HG03521 (cell line): ENCODE data around the gene STK32C.

ENCODE experiments used
- ATAC-seq: cut with Tn5 transposase; IDR thresholded peaks from one replicate; pipeline ENCODE4 v1.9.1; 2021; ENCODE audit warnings: mild to moderate bottlenecking, moderate library complexity; ENCODE audit not compliant: unreplicated experiment

Gene STK32C

DNA sequence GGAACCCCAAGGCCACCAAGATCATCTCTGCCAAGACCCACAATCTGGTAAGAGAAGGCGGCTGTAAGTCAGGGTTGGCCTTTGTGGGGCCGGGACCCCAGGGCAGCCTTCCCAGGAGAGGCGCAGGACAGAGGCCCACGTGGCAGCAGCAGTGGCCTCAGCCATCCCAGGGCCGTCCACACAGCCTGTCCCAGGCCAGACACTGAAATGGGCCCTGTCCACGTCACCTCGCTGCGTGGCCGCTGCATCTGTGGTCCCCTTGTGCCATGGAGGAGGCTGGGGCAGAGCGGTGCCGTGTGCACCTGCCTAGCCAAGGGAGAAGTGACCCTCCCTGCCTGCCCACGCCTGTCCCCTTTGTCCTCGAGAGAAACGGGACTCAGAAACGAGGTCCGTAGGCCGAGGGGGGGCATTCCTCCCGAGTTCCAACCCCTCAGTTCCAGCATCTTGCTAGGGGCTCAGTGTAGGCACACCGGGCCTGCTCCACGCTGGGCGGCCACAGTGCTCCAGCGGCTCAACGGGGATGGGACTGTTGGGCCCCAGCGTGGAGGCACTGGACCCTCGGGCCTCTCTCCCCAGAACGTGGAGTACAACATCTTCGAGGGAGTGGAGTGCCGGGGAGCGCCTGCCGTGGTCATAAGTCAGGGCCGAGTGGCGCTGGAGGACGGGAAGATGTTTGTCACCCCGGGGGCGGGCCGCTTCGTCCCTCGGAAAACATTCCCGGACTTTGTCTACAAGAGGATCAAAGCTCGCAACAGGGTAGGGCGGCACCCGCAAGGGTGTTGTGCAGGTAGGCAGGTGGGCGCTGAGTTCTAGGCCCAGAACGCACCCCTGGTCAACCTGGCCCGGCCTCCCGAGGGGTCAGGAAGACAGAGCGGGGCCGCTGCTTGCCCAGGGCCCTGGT is 105.4 kb downstream of the STK32C start:
- ATAC-seq: no peak

DNA sequence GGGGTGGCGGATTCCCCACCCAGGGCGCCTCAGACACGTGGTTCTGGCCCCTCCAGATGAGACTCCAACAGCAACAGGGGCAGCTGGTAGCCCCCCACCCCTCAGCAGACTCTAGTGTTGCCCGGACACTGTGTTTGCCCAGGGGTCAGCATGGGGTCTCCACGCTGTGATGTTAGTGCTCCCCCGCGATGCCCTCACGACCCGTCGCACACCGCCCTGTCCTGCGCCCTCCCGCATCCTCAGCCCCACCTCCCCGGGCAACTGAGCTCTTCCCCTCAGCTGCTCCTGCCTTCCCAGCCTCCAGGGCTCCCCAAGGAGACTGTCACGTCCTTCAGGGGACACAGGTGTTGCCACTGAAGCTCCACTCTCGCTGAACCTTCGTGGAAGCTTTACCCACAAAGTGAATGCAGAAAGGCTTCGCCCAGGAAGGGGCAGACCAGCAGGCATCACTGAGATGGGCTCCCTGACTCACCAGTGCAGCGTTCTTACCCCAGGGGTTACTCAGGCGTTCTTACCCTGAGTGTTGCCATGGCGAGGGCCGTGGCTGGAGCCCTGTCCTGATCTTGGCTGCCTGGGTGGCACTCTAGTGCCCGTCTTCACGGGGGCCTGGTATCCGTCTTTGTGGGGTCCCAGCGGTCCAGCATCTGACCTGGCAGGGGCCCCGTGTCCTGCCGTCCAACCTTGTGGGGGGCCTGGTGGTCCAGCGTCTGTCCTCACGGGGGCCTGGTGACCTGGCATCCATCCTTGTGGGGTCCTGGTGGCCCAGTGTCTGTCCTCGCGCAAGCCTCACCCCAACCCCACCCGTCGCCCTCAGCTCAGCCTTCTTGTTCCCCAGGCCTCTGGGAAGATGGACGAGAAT is 106.4 kb downstream of the STK32C start:
- no peak for ATAC-seq

DNA sequence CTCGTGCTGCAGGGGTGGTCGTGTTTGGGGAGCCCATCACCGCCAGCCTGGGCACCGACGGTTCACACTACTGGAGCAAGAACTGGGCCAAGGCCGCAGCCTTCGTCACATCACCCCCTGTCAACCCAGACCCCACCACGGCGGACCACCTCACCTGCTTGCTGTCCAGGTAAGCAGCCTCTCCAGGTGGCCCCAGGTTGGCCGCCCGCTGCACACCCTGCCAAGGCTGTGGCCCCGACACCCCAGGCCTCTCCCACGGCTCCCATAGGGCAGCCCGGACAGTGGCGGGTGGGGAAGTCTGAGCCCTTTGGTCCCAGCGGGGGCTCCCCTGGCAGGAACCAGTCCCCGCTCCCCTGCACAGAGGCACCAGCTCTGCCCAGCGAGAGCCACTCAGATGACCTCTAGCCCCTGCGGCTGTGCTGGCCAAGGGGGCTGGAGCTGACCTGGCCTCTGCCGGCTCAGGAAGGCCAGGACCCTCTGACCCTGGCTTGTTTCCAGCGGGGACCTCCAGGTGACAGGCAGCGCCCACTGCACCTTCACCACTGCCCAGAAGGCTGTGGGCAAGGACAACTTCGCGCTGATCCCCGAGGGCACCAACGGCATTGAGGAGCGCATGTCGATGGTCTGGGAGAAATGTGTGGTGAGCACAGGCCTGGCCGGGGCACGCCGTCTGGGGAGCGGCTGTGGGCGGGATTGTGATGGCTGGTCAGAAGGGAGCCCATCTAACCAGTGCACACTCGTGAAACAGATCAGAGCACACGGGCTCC is 107.2 kb downstream of the STK32C start:
- no peak for ATAC-seq

DNA sequence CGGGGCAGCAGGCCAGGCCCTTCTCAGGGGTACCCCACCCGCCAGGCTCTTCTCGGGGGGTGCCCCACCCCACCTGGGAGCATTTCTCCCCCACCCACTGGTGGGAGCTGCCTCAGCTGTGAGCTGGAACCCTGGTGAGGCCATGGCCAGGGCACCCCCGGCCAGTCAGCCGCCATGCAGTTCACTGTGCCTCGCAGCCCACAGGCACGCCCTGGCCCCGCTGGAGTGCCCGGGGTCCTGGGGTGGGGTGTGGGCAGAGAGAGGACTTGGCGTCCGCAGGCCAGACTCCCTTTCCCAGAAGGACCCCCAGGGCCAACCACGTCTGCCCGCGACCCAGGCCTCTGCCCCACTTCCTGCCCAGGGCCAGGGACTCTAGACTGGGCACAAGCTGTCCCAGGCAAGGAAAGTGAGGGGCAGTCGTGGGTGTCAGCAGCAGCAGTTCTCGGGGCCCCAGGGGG is 107.9 kb downstream of the STK32C start:
- ATAC-seq: no peak

DNA sequence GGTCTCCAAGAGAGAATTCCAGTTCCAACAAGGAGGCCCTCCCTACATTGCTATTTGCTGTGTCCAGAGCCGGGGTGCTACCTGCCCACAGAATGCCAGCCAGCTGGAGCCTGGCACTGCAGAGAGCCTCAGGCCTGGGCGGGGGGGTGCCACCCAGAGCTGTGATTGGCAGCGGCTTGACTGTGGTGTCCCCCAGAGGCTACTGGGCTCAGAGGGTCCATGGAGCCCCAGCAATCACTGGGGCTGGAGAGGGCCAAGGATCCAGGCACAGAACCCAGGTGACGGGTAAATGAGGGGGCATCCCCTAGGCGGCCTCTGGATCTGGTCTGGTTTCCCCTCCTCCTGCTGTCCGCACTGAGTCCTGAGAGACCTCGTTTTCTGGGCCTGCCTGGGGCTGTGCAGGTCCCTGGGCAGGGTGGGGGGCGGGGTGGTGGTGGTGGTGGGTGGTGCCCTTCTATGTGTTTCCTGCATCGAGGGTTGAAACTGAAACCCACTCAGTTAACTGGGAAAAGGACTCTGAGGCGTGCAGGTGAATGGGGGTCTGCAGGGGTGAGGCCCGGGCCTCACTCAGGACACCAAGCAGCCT is 108.4 kb downstream of the STK32C start:
- no peak for ATAC-seq

DNA sequence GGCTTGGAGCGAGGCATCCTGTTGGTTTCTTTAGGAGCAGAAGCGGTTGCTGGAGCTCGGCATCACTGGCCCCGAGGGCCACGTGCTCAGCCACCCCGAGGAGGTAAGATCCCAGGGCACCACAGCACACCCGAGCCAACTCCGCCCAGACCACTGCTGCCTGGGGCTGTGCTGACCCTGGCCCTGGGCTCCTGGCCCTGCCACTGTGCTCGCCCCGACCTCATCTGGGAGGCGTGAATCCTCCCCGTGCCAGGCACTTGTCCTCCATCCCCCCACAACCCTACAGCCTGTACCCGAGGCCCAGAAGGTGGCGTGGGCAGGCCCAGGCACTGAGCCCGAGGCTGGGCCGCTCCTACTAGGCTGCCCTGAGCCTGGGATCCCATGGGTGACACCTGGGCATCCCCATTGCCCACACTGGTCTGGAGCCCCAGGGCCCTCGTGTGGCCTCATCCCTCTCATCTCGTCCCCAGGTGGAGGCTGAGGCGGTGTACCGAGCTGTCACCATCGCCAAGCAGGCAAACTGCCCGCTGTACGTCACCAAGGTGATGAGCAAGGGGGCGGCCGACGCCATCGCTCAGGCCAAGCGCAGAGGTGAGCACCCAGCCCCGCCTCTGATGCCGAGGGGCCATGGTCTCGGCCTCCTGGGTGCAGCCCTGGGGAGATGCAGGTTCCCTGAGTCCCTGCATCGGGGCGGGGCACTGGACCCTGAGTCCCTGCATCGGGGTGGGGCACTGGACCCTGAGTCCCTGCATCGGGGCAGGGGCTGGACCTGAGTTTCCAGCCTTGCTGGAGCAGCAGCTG is 109.2 kb downstream of the STK32C start:
- no peak for ATAC-seq

DNA sequence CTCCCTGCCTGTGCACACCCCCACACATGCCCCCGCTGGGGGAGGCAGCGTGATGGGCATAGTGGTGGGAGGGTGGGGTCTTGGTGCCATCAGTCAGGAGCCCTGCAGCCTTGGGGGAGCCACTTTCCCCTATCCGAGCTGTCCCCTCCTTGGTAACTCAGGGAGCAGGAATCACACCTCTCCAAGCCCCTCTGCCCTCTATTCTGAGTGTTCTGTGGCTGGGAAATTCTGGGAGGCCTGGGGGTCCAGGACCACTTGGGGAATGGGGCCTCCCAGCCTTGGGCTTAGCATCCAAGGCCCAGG is 109.7 kb downstream of the STK32C start:
- ATAC-seq: no peak

DNA sequence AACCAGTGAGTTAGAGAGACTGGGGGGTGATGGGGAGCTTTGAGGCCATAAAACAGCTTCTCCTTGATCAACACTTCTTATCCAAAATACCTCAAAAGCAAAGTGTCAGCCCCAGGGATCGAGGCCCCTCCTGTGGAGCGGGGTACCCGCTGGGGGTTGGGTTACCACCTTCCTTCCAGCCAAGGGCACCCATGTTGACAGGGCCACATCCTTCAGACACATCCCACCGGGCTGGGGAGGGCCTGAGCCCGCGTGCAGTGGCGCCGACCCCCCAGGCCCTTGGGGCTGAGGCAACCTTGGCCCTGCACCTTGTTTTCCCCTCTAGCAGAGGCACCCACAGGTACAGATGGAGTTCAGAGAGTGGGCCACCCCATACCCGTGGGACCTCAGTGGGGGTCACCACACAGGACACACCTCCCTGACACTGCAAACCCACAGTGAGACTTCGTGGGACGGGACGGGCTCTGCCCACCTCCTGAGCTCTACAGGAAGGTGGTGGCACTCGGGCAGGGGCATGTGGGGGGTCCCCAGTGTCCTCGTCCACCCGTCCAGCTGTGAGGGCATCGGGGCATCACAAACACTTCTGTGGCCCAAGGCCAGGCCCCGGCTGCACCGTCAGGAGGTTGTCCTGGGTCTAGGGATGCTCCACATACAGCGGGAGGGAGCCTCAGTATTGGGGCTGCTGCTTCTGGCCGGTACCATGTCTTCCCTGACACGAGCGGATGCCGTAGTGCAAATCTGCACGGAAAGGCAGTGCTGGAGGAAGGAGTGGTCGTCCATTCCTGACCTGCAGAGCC is 110.3 kb downstream of the STK32C start:
- no peak for ATAC-seq

DNA sequence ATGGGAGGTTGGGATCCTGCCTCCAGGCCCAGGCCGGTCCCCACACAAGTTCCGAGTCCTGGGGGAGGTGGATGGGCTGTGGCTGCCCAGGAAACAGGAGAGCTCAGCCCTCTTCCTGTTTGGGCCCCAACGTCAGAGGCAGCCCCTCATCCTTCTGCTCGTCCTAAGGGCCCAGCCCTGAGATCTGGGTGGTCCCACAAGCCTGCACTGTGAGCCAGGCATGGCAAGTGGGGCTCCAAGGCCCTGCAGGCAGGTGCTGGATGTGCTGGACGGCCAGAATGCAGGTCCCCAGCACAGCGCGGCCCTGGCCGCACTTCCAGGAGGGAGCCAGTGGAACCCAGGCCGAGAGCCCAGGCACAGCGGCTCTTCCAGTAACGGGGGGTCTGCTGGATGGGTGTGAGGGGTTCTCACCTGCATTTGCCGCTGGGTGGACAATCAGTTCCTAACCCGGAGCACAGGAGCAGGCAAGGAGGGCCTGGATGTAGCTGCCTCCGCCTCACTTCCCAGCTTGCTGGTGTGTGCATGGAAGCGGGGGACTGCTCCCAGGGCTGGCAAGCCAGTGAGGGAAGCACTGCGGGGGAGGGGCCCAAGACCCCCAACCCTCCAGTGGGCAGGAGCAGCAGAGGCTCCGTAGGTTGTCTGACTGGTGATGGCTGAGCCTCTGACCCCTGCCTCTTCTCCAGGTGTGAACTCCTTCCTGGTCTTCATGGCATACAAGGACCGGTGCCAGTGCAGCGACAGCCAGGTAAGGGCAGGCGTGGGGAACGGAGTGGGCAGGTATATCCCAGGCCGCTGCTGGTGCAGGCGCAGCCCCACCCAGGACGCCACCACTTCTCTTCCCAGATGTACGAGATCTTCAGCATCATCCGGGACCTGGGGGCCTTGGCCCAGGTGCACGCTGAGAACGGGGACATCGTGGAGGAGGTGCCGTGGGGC is 111.3 kb downstream of the STK32C start:
- no peak for ATAC-seq

DNA sequence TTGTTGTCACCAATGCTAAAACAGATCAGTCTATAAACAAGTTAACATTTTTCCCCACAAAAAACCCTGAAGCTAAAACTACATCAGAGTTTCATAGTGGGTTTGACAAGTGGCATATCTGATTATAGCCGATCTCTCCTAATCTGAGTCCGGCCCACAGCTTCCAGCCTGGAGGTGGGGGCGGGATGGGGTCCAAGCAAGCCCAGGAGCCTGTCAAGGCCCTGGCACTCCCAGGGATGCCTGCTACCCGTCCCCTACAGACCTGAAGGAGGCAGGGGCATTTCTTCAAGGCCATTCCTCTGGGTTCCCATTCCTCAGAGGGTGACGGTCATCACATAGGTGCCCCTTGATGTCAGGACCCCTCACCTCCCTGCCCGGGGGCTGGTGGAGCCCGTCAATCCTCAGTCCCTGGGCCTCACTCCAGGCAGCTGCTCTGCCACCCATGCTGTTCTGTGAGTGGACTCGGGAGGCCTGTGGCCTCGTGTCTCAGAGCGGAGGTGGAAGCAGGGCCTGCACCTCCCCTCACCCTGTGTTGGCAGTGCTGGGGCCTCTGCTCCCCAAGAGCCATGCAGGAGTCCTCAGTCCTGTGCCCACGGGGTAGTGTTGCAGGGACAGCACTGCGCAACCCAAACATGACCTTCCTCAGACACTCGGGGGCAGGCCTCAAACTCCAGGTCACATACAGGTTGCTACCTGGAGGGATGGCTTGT is 112.2 kb downstream of the STK32C start:
- no peak for ATAC-seq

DNA sequence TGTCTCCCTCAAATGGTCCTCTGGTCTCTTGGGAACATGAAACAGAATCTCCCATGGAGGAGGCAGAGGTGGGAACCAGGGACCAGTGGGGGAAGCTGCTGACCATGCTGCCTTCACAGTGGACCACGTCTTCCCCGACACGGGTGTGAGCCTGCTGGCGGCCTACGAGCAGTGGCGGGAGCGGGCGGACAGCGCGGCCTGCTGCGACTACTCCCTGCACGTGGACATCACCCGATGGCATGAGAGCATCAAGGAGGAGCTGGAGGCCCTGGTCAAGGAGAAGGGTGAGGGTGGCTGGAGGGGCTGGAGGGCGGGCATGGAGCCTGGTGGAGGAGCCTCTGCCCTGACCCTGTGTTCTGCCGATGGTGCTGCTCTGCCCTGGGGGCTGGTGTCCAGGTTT is 113.0 kb downstream of the STK32C start:
- ATAC-seq: no peak

DNA sequence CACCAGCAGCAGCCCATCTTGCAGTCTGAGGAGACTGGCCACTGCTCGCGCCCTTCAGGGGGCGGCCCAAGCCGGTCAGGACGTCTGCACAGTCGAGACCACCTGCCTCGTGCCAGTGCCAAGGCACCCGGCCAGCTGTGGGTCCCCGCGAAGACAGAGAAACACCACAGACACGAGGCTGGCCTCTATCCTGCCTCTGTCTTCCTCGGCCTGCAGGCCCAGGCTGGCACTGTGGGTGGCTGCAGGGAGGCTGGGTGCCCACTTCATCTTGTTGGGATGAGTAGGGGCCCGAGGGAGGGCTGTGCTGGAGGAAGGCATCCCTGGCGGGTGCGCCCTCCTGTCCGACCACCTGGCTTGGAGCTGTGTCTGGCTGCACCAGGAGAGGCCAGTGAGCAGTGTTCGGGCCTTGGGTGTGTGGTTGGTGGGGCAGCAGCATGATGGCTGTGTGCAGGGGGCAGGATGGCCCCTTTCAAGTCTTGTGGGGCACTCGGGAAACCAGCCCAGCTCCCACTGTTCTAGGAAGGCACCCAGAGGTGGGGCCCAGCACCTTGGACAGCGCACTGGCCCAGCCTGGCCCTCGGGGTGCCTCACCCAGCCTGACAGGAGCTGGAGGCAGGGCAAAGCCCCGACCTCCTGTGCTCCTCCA is 113.7 kb downstream of the STK32C start:
- no peak for ATAC-seq

DNA sequence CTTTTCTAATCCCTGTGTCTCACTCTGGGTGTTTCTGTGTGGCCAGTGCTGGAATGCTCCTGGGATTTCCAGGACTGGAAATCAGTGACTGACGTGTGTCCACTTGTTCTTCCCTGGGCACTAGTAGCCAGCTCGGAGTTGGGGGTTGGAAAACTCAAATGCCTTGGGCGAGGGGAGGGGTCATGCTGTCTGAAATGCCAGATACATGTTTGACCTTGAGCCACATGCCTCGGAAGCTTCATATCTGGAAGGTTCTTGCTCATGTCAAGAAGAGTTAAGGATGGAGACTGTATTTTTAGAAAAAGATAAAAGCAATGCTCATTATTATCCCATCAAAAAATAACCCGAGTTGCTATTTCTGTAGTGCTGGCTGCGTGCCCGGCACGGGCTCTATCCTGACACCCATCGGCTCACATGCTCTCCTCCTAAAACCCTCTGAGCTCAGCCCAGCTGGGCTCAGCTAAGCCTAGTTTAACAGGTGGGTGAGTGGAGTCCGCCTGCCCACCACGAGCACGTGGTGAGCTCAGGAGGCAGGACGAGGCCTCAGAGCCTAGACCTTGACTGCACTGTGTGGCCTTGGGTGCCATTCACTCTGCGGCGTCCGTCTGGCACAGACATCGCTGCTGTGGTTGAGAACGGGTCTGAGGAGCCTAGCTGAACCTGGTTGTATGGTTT is 114.6 kb downstream of the STK32C start:
- ATAC-seq: no peak

DNA sequence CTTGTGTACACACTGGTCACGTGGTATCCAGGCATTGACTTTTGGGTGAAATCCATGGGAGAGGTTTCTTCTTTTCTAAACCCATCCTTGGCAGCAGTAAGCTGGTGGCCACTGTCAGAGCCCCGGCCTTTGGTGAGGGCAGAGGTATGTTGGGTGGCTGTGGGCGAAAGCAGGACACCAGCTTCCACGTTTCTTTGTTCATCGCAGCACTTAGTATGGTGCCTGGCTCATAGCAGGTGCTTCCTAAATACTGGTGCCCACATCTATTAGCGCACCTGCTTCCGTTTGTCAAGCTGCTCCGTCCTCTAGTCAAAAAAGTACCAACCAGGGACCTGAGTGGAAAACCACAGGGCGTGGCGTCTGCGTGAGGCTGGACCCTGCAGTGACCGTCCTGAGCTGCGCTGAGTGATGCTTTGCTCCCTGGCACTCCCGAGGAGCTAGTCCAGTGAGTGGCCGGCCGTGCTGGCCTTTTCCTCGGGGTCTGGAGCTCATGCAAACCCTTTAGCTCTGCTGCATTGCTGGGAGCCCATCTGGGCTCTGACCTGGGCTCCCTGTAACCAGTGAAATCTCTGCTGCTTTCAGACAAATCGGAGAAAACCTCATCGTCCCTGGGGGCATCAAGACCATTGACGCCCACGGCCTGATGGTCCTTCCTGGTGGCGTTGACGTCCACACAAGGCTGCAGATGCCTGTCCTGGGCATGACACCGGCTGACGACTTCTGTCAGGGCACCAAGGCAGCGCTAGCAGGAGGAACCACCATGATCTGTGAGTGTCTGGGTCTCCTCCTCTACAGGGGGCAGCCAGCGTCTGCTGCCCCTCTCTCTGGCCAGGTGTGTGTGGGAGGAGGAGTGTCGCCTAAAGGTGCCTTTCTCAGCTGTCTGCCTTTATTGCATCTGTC is 115.4 kb downstream of the STK32C start:
- ATAC-seq: no peak

DNA sequence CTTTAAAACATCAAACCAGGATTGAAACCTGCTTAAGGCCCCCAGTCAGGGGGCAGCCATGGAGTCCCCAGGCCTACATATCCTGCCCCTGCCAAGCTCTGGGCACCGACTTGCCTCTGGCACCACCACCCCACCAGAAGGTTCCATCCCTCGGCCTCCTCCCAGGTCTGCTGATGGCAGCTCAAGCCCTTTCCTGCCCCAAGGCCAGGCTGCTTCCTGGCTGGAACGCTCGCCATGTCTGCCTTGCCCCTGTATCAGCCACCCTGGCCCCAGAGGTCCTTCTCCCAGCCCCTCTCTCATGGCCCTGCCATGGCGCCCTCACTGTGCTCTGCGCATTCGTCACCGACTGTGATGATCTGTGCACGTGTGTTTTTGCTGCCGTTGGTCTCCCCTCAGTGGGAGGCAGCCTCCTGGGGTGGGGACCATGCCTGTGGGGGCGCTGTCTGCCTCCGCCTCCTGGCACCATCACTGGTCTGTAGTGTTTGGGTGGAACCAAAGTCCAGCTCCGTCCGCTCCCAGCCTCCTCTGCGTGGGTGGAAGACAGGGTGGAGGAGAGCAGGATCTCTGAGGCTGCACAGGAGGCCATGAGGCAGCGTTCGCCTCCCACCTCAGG is 117.8 kb downstream of the STK32C start:
- ATAC-seq: no peak
